ENCODE results near the gene PHF2.

- no peak for TF ChIP-seq CTCF (IDR thresholded peaks at IDR 0.05)
- no peak for TF ChIP-seq ZFX (IDR thresholded peaks at IDR 0.05; ENCODE audit: borderline replicate concordance)
Measured at GRCh38 chr9:93541005-93541404, 35.4 kb upstream of the PHF2 start.
